B cell (primary cell): ENCODE results near the gene TLR10. TPM values are rescaled to one million over a fixed set of nuclear protein-coding genes. Genes with fewer than 3 reads are reported as not detected.

Experiments
- ATAC-seq: fragments of 200-7000 bp; cut with Tn5 transposase; one replicate; pipeline ENCODE4 v1.10.0; 2021; ENCODE audit warnings: low read depth, mild to moderate bottlenecking, moderate number of reproducible peaks, moderate library complexity
- CTCF ChIA-PET: fragments of 350-600 bp; sonication (Branson Sonifier 250); formaldehyde crosslinking; loops from one replicate; lab custom pipeline; 2021; ENCODE audit warnings: antibody characterized with exemption, inconsistent platforms; lab: Charles Lee
- POLR2A ChIA-PET: fragments of 350-600 bp; sonication (Branson Sonifier 250); formaldehyde crosslinking; loops from one replicate; lab custom pipeline; 2021; ENCODE audit warnings: antibody characterized with exemption; lab: Charles Lee
- DNase-seq: peaks from one replicate; pipeline ENCODE4 v3.0.0; 2013
- H2AFZ ChIP-seq: 2 replicates; pipeline ENCODE4 v1.6.1; 2012; ENCODE audit warnings: mild to moderate bottlenecking, low read depth, low read length; ENCODE audit not compliant: insufficient read depth, poor library complexity, severe bottlenecking
- H3K27ac ChIP-seq, 2 donors: 1 replicate in 1 of 2; 2 replicates in 1 of 2; pipeline ENCODE4 v1.5.1; 2012 to 2013; ENCODE audit warnings: low read length in 2 of 2, mild to moderate bottlenecking in 2 of 2, moderate library complexity in 1 of 2
- H3K27me3 ChIP-seq, 4 experiments: fragments of 200-600 bp in 1 of 4; sonication (generic) in 1 of 4; replicated peaks in 1 of 4; 1 replicate in 2 of 4; 2 replicates in 2 of 4; pipeline versions ENCODE4 v1.6.1 to v1.7.0; 2013 to 2016; ENCODE audit warnings: low read length in 3 of 4, mild to moderate bottlenecking in 2 of 4, mixed read lengths in 1 of 4, moderate library complexity in 1 of 4; ENCODE audit not compliant: insufficient read depth in 4 of 4, control insufficient read depth in 3 of 4; ENCODE audit errors: control extremely low read depth in 1 of 4
- H3K36me3 ChIP-seq, 2 experiments: replicated peaks in 1 of 2; 1 replicate in 1 of 2; 2 replicates in 1 of 2; pipeline versions ENCODE4 v1.6.1 to v1.7.1; 2013; ENCODE audit warnings: low read length in 1 of 2; ENCODE audit not compliant: insufficient read depth in 2 of 2, control insufficient read depth in 1 of 2; ENCODE audit errors: control extremely low read depth in 1 of 2, extremely low read depth in 1 of 2
- H3K4me1 ChIP-seq, 2 donors: fragments of 200-600 bp in 1 of 2; sonication (generic) in 1 of 2; 1 replicate in 1 of 2; 2 replicates in 1 of 2; pipeline versions ENCODE4 v1.5.1 to v1.6.1; 2013 to 2017; ENCODE audit warnings: low read length in 2 of 2; ENCODE audit not compliant: control insufficient read depth in 2 of 2, insufficient read depth in 2 of 2
- H3K4me2 ChIP-seq: replicated peaks from 2 replicates; pipeline ENCODE3; 2012; ENCODE audit warnings: mild to moderate bottlenecking, low read depth, low read length; ENCODE audit not compliant: poor library complexity, severe bottlenecking
- H3K4me3 ChIP-seq, 5 experiments: fragments of 200-600 bp in 1 of 5; sonication (generic) in 1 of 5; 1 replicate in 3 of 5; 2 replicates in 2 of 5; pipeline versions ENCODE4 v1.5.1 to v1.7.0; 2011 to 2016; ENCODE audit warnings: low read length in 4 of 5, mild to moderate bottlenecking in 4 of 5, low read depth in 2 of 5, control low read depth in 1 of 5, moderate library complexity in 1 of 5; ENCODE audit not compliant: insufficient read depth in 1 of 5; ENCODE audit errors: control extremely low read depth in 1 of 5, extremely low read depth in 1 of 5
- H3K79me2 ChIP-seq: fragments of 200-600 bp; sonication (generic); one replicate; pipeline ENCODE4 v1.6.0; 2016; ENCODE audit warnings: low read length; ENCODE audit not compliant: control insufficient read depth, insufficient read depth
- H3K9ac ChIP-seq: fragments of 200-600 bp; sonication (generic); 2 replicates; pipeline ENCODE4 v1.6.1; 2017; ENCODE audit warnings: mild to moderate bottlenecking, low read length, moderate library complexity
- H3K9me3 ChIP-seq, 3 donors: one replicate each; pipeline versions ENCODE4 v1.6.1 to v1.7.1; 2013; ENCODE audit warnings: low read length in 2 of 3; ENCODE audit not compliant: control insufficient read depth in 2 of 3, insufficient read depth in 1 of 3; ENCODE audit errors: control extremely low read depth in 1 of 3
- H4K20me1 ChIP-seq: 2 replicates; pipeline ENCODE4 v1.6.0; 2012; ENCODE audit warnings: mild to moderate bottlenecking, low read length; ENCODE audit not compliant: insufficient read depth, control insufficient read depth, poor library complexity, severe bottlenecking
- H3K27ac Mint-ChIP-seq: one replicate; pipeline ENCODE4 v1.8.0; 2021; ENCODE audit warnings: mixed read lengths
- H3K27me3 Mint-ChIP-seq: one replicate; pipeline ENCODE4 v1.8.0; 2021; ENCODE audit warnings: mixed read lengths
- H3K4me1 Mint-ChIP-seq: one replicate; pipeline ENCODE4 v1.8.0; 2021; ENCODE audit warnings: mixed read lengths
- H3K4me3 Mint-ChIP-seq: one replicate; pipeline ENCODE4 v1.8.0; 2021; ENCODE audit warnings: mixed read lengths
- H3K9me3 Mint-ChIP-seq: one replicate; pipeline ENCODE4 v1.8.0; 2022; ENCODE audit warnings: mixed read lengths; ENCODE audit not compliant: insufficient read depth
- CTCF ChIP-seq: fragments of 200-600 bp; IDR thresholded peaks from one replicate; pipeline ENCODE4 v1.8.0; 2022; ENCODE audit warnings: antibody characterized with exemption, mild to moderate bottlenecking
- EZH2 ChIP-seq: IDR thresholded peaks from 2 replicates; pipeline ENCODE4 v1.6.1; 2012; ENCODE audit warnings: borderline replicate concordance, low read depth, mild to moderate bottlenecking, moderate library complexity, low read length; ENCODE audit not compliant: insufficient read depth, poor library complexity, severe bottlenecking
- WGBS: methylation state at CpG from one replicate; pipeline ENCODE4 v1.1.5; 2013; ENCODE audit warnings: missing lambda C conversion rate; ENCODE audit not compliant: insufficient coverage; 5-methylcytosine and 5-hydroxymethylcytosine counted together
- intact Hi-C: fragments of 100-400 bp; cut with micrococcal nuclease; formaldehyde crosslinking; loops from one replicate; pipeline ENCODE4 v1.10.0; 2022
- polyA plus RNA-seq: library from polyadenylated mRNA; depleted of rRNA; stranded (reverse); fragments of >200 nt; gene quantifications from 2 replicates; pipeline ENCODE4 v1.2.3, GENCODE V29; 2012
- total RNA-seq, 2 donors: library from RNA; stranded (reverse); fragments of 120-200 nt in 1 of 2; gene quantifications; 1 replicate in 1 of 2; 2 replicates in 1 of 2; pipeline versions ENCODE4 v1.2.3 to v1.2.4, GENCODE V29; 2013 to 2022

The TLR10 gene
- total and polyA plus RNA-seq, 2 donors (not counting 1 experiment from before 2014, with no cell fraction given), result 48.0 to 51.5 TPM

DNA sequence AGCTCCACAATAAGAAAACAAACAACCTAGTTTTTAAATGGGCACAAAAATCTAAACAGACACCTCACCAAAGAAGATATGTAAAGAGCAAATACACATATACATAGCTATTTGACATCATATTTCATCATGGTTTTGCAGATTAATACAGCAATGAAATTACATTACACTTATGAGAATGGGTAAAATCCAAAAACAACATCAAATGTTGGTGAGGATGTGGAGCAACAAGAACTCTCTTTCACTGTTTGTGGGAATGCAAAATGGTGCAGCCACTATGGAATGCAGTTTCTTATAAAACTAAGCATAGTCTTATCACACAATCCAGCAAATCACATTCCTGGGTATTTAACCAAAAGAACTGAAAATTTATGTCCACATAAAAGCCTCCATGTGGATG is 48.9 kb upstream of the TLR10 start:
- Histone ChIP-seq H3K4me1 (peaks cover 6 to 13% of the 10 kb centered on the region in 2 donors), H3K79me2 (peaks cover 76% of the 10 kb centered on the region), H3K4me3 (no peak overlapping the region), H2AFZ (no peak overlapping the region), H3K36me3 (peaks cover 1 to 50% of the 10 kb centered on the region in 2 experiments), H3K27me3 (no peaks in the 10 kb centered on the region), H3K27ac (no peak overlapping the region), H3K9ac (no peak overlapping the region), H3K9me3 (peaks cover 9 to 27% (median 22%) of the 10 kb centered on the region in 3 donors), H3K4me2 (no peak overlapping the region), H4K20me1 (peaks cover 8% of the 10 kb centered on the region)
- ATAC-seq, result no peak
- DNase-seq, result no peak
- POLR2A ChIA-PET, result interaction anchor here (0.8 to 1.4 kb wide), 2 partner anchors 10 to 16 kb away, joined by 3 to 4 read pairs; no protein-coding TSS in a partner anchor
- Mint-ChIP-seq H3K27me3 (no peaks in the 10 kb centered on the region), H3K4me1 (peaks cover 31% of the 10 kb centered on the region), H3K4me3 (no peak overlapping the region), H3K27ac (no peak overlapping the region), H3K9me3 (peaks cover 6% of the 10 kb centered on the region)
- intact Hi-C loops, result no loop called here
- CTCF ChIA-PET, result interaction anchor here (0.9 to 2.0 kb wide), 3 partner anchors 13 to 72 kb away, joined by 3 to 6 read pairs (median 5); partner anchors contain the start of gene TLR6
- TF ChIP-seq EZH2 (no peak), CTCF (no peak)

- H3K4me3 ChIP-seq, result no peak overlapping the region
- 100% methylated on average over 3 of the region's 5 CpGs for WGBS
- Mint-ChIP-seq H3K27ac (no peak overlapping the region), H3K9me3 (peaks cover 5% of the 10 kb centered on the region), H3K27me3 (no peaks in the 10 kb centered on the region), H3K4me1 (peaks cover 36% of the 10 kb centered on the region), H3K4me3 (no peak overlapping the region)
- peak overlapping the region in 1 of 2 donors; percentile 50 for H3K27ac ChIP-seq
- peaks cover 1 to 51% of the 10 kb centered on the region in 2 experiments for H3K36me3 ChIP-seq
- ChIA-PET CTCF (interaction anchor here (0.6 to 1.9 kb wide), 6 partner anchors 10 to 301 kb away, joined by 3 to 8 read pairs (median 4); partner anchors contain the start of gene TLR6), POLR2A (no interaction called here)
- H3K79me2 ChIP-seq, result peaks cover 75% of the 10 kb centered on the region
- no peak for DNase-seq
- peaks cover 6 to 13% of the 10 kb centered on the region in 2 donors for H3K4me1 ChIP-seq
- intact Hi-C loops, result no loop called here
- ATAC-seq, result no peak
- H3K9me3 ChIP-seq, result peaks cover 5 to 19% (median 6%) of the 10 kb centered on the region in 3 donors
- no peak overlapping the region for H2AFZ ChIP-seq
- H3K27me3 ChIP-seq, result no peaks in the 10 kb centered on the region
- H3K9ac ChIP-seq, result no peak overlapping the region
- H4K20me1 ChIP-seq, result peaks cover 8% of the 10 kb centered on the region
- no peak overlapping the region for H3K4me2 ChIP-seq
- TF ChIP-seq CTCF (no peak), EZH2 (no peak)
Measured at GRCh38 chr4:38829237-38829636, 46.4 kb upstream of the TLR10 start.
